ENCODE data around the gene FRMPD1. TPM values are rescaled to one million over a fixed set of nuclear protein-coding genes. Genes with fewer than 3 reads are reported as not detected.
A peak's percentile ranks its signal among the peaks of the same experiment; 100 is the strongest.
"Not testable (repeated sequence)": the region's sequence is repeated elsewhere in the genome, so short reads cannot be mapped to it uniquely, and the experiment has no call there.

FRMPD1 gene
- under 1 TPM; 0.21 to 0.77 TPM for total RNA-seq
- long read RNA-seq: 0 reads

- peak; percentile 67 for DNase-seq
- peak; percentile 92 to 97 for ATAC-seq
- intact Hi-C loops (cut with DNase I): no loop called here
Measured at GRCh38 chr9:37650873-37651768, at the start of gene FRMPD1. TSS of gene FRMPD1 (plus strand) at chr9:37650954. CDS start at chr9:37692642, 41,688 bp downstream.

- intact Hi-C loops (cut with DNase I): loop anchor here in 1 of 2 donors (10.0 kb wide), 2 partner anchors 63 to 143 kb away; no protein-coding TSS in a partner anchor
- DNase-seq, ATAC-seq: not testable (repeated sequence)
Measured at GRCh38 chr9:37602061-37602460, 48.7 kb upstream of the FRMPD1 start.

- ATAC-seq (peak; percentile 79 to 86), DNase-seq (no peak)
- intact Hi-C loops (cut with DNase I): loop anchor here in 1 of 2 donors (10.0 kb wide), 2 partner anchors 62 to 142 kb away; no protein-coding TSS in a partner anchor
Measured at GRCh38 chr9:37602817-37603216, 47.9 kb upstream of the FRMPD1 start.

GRCh38 chr9:37604296-37604695, 46.5 kb upstream of the FRMPD1 start:
- DNase-seq: no peak
- intact Hi-C loops (cut with DNase I): loop anchor here in 1 of 2 donors (10.0 kb wide), 2 partner anchors 61 to 141 kb away; no protein-coding TSS in a partner anchor
- no peak for ATAC-seq

- ATAC-seq (no peak), DNase-seq (no peak)
- intact Hi-C loops (cut with DNase I): loop anchor here in 1 of 2 donors (10.0 kb wide), 2 partner anchors 57 to 137 kb away; no protein-coding TSS in a partner anchor
Measured at GRCh38 chr9:37608250-37608649, 42.5 kb upstream of the FRMPD1 start.

- intact Hi-C loops (cut with DNase I): loop anchor here in 1 of 2 donors (10.0 kb wide), 2 partner anchors 55 to 135 kb away; no protein-coding TSS in a partner anchor
Measured at GRCh38 chr9:37609735-37610397, 40.9 kb upstream of the FRMPD1 start.

GRCh38 chr9:37611014-37611413, 39.7 kb upstream of the FRMPD1 start:
- ATAC-seq: no peak
- no peak for DNase-seq
- intact Hi-C loops (cut with DNase I): no loop called here

More at GRCh38 chr9:37609735-37610397, 40.9 kb upstream of the FRMPD1 start:
- DNase-seq: no peak
- no peak for ATAC-seq

- intact Hi-C loops (cut with DNase I): no loop called here
- no peak for DNase-seq
- ATAC-seq: no peak
Measured at GRCh38 chr9:37611961-37612360, 38.8 kb upstream of the FRMPD1 start.

GRCh38 chr9:37617161-37617560, 33.6 kb upstream of the FRMPD1 start:
- DNase-seq (no peak), ATAC-seq (no peak)
- intact Hi-C loops (cut with DNase I): no loop called here

- intact Hi-C loops (cut with DNase I): no loop called here
- ATAC-seq: no peak
- DNase-seq: no peak
Measured at GRCh38 chr9:37617832-37618231, 32.9 kb upstream of the FRMPD1 start.

- DNase-seq: no peak
- intact Hi-C loops (cut with DNase I): no loop called here
- no peak for ATAC-seq
Measured at GRCh38 chr9:37618817-37619216, 31.9 kb upstream of the FRMPD1 start.

- intact Hi-C loops (cut with DNase I): no loop called here
- DNase-seq (no peak), ATAC-seq (no peak)
Measured at GRCh38 chr9:37619806-37620205, 30.9 kb upstream of the FRMPD1 start.

GRCh38 chr9:37620396-37620795, 30.4 kb upstream of the FRMPD1 start:
- ATAC-seq (no peak), DNase-seq (no peak)
- intact Hi-C loops (cut with DNase I): no loop called here

- no peak for ATAC-seq
- intact Hi-C loops (cut with DNase I): no loop called here
- no peak for DNase-seq
Measured at GRCh38 chr9:37621273-37622121, 29.3 kb upstream of the FRMPD1 start.

- DNase-seq (no peak), ATAC-seq (no peak)
- intact Hi-C loops (cut with DNase I): no loop called here
Measured at GRCh38 chr9:37622462-37622861, 28.3 kb upstream of the FRMPD1 start.

- intact Hi-C loops (cut with DNase I): no loop called here
- no peak for ATAC-seq
- DNase-seq: no peak
Measured at GRCh38 chr9:37623267-37623666, 27.5 kb upstream of the FRMPD1 start.

GRCh38 chr9:37624073-37624472, 26.7 kb upstream of the FRMPD1 start:
- ATAC-seq (no peak), DNase-seq (no peak)
- intact Hi-C loops (cut with DNase I): no loop called here

GRCh38 chr9:37625036-37625757, 25.6 kb upstream of the FRMPD1 start:
- intact Hi-C loops (cut with DNase I): no loop called here
- DNase-seq: no peak
- no peak for ATAC-seq
